T1000 (cell line): ENCODE measurements around the gene RDH5.

Experiments used
- DNase-seq: peaks from one replicate; lab custom pipeline; 2025; ENCODE audit warnings: mixed read lengths; lab: John Stamatoyannopoulos, UW

The RDH5 gene

GRCh38 chr12:55712700-55713415, 7.3 kb upstream of the RDH5 start:
- DNase-seq: no peak

GRCh38 chr12:55713721-55714120, 6.5 kb upstream of the RDH5 start:
- no peak for DNase-seq

GRCh38 chr12:55715169-55715764, 4.9 kb upstream of the RDH5 start:
- no peak for DNase-seq

GRCh38 chr12:55715833-55716581, 4.2 kb upstream of the RDH5 start, which contains the start of gene BLOC1S1:
BLOC1S1 (plus strand) TSS chr12:55716046; CDS start chr12:55716052, 6 bp downstream.
- peak; percentile 88 for DNase-seq

- no peak for DNase-seq
Measured at GRCh38 chr12:55716582-55716957, 3.6 kb upstream of the RDH5 start.

GRCh38 chr12:55717011-55718007, 2.9 kb upstream of the RDH5 start:
- no peak for DNase-seq

GRCh38 chr12:55718015-55718414, 2.2 kb upstream of the RDH5 start:
- DNase-seq: no peak

- no peak for DNase-seq
Measured at GRCh38 chr12:55718624-55719275, 1.4 kb upstream of the RDH5 start.

- no peak for DNase-seq
Measured at GRCh38 chr12:55719371-55719770, 822 bp upstream of the RDH5 start.

GRCh38 chr12:55720894-55721444, 776 bp downstream of the RDH5 start:
- DNase-seq: peak; percentile 92

GRCh38 chr12:55721601-55722213, 1.5 kb downstream of the RDH5 start:
- DNase-seq: no peak

- DNase-seq: no peak
Measured at GRCh38 chr12:55722948-55723347, 2.8 kb downstream of the RDH5 start.

- no peak for DNase-seq
Measured at GRCh38 chr12:55723516-55724225, 3.5 kb downstream of the RDH5 start.

- no peak for DNase-seq
Measured at GRCh38 chr12:55724226-55724939, 4.2 kb downstream of the RDH5 start.

- DNase-seq: no peak
Measured at GRCh38 chr12:55724940-55725309, 4.7 kb downstream of the RDH5 start.

GRCh38 chr12:55725556-55725955, 5.4 kb downstream of the RDH5 start:
- no peak for DNase-seq

- no peak for DNase-seq
Measured at GRCh38 chr12:55726971-55727370, 6.8 kb downstream of the RDH5 start.

- DNase-seq: peak; percentile 25
Measured at GRCh38 chr12:55727643-55728185, 7.5 kb downstream of the RDH5 start.
